Endothelial cell of umbilical vein (primary cell): ENCODE data around the gene CLNK.

Experiments used
- CTCF ChIP-seq, 2 donors: IDR thresholded peaks; 1 replicate in 1 of 2; 2 replicates in 1 of 2; pipeline ENCODE4 v1.5.1; 2011; ENCODE audit warnings: low read length in 2 of 2, mild to moderate bottlenecking in 2 of 2, moderate library complexity in 2 of 2, control low read depth in 1 of 2, inconsistent platforms in 1 of 2, low read depth in 1 of 2; ENCODE audit not compliant: insufficient read depth in 1 of 2; ENCODE audit errors: extremely low read depth in 1 of 2
- EZH2 ChIP-seq: IDR thresholded peaks from 2 replicates; pipeline ENCODE4 v1.6.1; 2012; ENCODE audit warnings: borderline replicate concordance, low read depth, mild to moderate bottlenecking, moderate library complexity, low read length, inconsistent platforms; ENCODE audit not compliant: severe bottlenecking
- FOS ChIP-seq: IDR thresholded peaks from 2 replicates; pipeline ENCODE4 v1.6.1; 2011; ENCODE audit warnings: mild to moderate bottlenecking, low read length, moderate library complexity, borderline replicate concordance; ENCODE audit not compliant: insufficient read depth
- MAX ChIP-seq: IDR thresholded peaks from 2 replicates; pipeline ENCODE4 v1.6.1; 2011; ENCODE audit not compliant: insufficient read depth, insufficient read length
- MYC ChIP-seq: IDR thresholded peaks from one replicate; pipeline ENCODE4 v1.6.1; 2011; ENCODE audit warnings: mild to moderate bottlenecking, low read depth, low read length
- POLR2A ChIP-seq: IDR thresholded peaks from 2 replicates; pipeline ENCODE4 v1.6.1; 2012; ENCODE audit warnings: low read depth, mild to moderate bottlenecking, control low read depth, low read length
- POLR2AphosphoS5 ChIP-seq: IDR thresholded peaks from 2 replicates; pipeline ENCODE4 v1.6.1; 2012; ENCODE audit warnings: low read depth, mild to moderate bottlenecking, control low read depth, low read length, moderate library complexity; ENCODE audit not compliant: insufficient read depth

- TF ChIP-seq POLR2A (no peak), CTCF (IDR thresholded peaks at IDR 0.05; ENCODE audit: extremely low read depth in 1 of 2, insufficient read depth in 1 of 2, low read depth in 1 of 2, low read length in 2 of 2) (no peak), MAX (no peak), MYC (no peak), POLR2AphosphoS5 (no peak), EZH2 (no peak), FOS (no peak)
Observed at GRCh38 chr4:10482913-10483312, 201.7 kb downstream of the CLNK start.
